ENCODE measurements around the gene ZBTB39. TPM values are rescaled to one million over a fixed set of nuclear protein-coding genes. Genes with fewer than 3 reads are reported as not detected.
"Not testable (repeated sequence)": the region's sequence is repeated elsewhere in the genome, so short reads cannot be mapped to it uniquely, and the experiment has no call there.

ZBTB39 gene
- total and polyA plus RNA-seq, 2 of the 13 experiments (the other 11 are each of a cell fraction or from before 2014, with no cell fraction given), result 6.5 to 6.9 TPM

DNA sequence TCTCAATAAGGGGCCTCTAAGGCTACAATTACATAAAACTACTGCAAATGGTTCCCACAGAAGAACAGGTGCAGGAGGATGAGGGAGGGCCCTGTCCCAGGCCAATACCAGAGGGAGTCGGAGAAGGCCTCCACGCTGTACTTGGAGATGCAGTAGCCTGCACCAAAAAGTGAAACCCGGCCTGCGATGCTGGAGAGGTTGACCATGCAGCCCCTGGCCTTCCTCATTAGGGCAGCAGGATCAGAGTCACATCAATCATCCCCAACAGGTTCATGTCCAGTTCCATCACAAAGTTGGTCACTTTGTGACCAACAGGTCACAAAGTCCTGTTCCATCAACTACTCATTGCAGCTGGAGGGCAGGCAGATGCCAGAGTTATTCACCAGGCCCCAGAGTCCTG lies 23.0 kb downstream of the ZBTB39 start (continued):
- no peak for TF ChIP-seq ZSCAN5A (CRISPR knock-in tag; IDR thresholded peaks at IDR 0.05; ENCODE audit: borderline replicate concordance)
- no peak for TF ChIP-seq HOXA9 (CRISPR knock-in tag; IDR thresholded peaks at IDR 0.05; ENCODE audit: borderline replicate concordance)
- TF ChIP-seq, protein P1, sequence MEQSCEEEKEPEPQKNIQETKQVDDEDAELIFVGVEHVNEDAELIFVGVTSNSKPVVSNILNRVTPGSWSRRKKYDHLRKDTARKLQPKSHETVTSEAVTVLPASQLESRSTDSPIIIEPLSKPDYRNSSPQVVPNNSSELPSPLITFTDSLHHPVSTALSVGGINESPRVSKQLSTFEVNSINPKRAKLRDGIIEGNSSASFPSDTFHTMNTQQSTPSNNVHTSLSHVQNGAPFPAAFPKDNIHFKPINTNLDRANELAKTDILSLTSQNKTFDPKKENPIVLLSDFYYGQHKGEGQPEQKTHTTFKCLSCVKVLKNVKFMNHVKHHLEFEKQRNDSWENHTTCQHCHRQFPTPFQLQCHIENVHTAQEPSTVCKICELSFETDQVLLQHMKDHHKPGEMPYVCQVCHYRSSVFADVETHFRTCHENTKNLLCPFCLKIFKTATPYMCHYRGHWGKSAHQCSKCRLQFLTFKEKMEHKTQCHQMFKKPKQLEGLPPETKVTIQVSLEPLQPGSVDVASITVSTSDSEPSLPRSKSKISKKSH (CRISPR knock-in tag; IDR thresholded peaks at IDR 0.05; ENCODE audit: borderline replicate concordance), result no peak
- no peak for TF ChIP-seq MED1 (CRISPR knock-in tag; IDR thresholded peaks at IDR 0.05)
- TF ChIP-seq ETV5 (CRISPR knock-in tag; IDR thresholded peaks at IDR 0.05; ENCODE audit: borderline replicate concordance), result no peak

GRCh38 chr12:56982578-56983236 lies 23.6 kb downstream of the ZBTB39 start:
- H3K4me3 ChIP-seq (replicated peaks in 1 of 3; ENCODE audit: insufficient read depth in 1 of 3, low read depth in 2 of 3, low read length in 3 of 3); H3K79me2 ChIP-seq (ENCODE audit: insufficient read depth, low read length); H3K36me3 ChIP-seq (replicated peaks in 1 of 2; ENCODE audit: control insufficient read depth in 1 of 2, insufficient read depth in 2 of 2, low read length in 2 of 2); BruUV-seq (replicated peaks); POLR2A ChIA-PET; CTCF ChIA-PET (ENCODE audit: low intra/inter-chr PET ratio, low total read pairs); DNase-seq (ENCODE audit: low spot score); H3K4me1 ChIP-seq (ENCODE audit: insufficient read depth, low read length); H4K20me1 ChIP-seq (ENCODE audit: insufficient read depth, low read length); in situ Hi-C loops (cut with HindIII; ENCODE audit: extremely low pct_ligation_motif_present, low pct_unique_long_range_greater_than_20kb); intact Hi-C loops (cut with micrococcal nuclease; ENCODE audit: unreplicated experiment); ATAC-seq; H3K9me3 ChIP-seq (ENCODE audit: low read length); H3K27ac ChIP-seq (ENCODE audit: extremely low read length, insufficient read depth, low read length); H3K9ac ChIP-seq (ENCODE audit: insufficient read depth, low read depth, low read length); H2AFZ ChIP-seq (ENCODE audit: low read length); FAIRE-seq; H3K4me2 ChIP-seq (ENCODE audit: low read depth, low read length); H3K27me3 ChIP-seq (ENCODE audit: control insufficient read depth in 1 of 2, insufficient read depth in 2 of 2, low read length in 2 of 2): not testable (repeated sequence)
- 51% methylated on average over 3 of the region's 3 CpGs for WGBS (ENCODE audit: low lambda C conversion rate)
